IMR-90 (cell line): ENCODE measurements around the gene XDH. TPM values are rescaled to one million over a fixed set of nuclear protein-coding genes. Genes with fewer than 3 reads are reported as not detected.

Experiments
- ATAC-seq: fragments of 200-7000 bp; cut with Tn5 transposase; 2 replicates; pipeline ENCODE4 v1.9.1; 2020; ENCODE audit warnings: low read depth, mild to moderate bottlenecking, moderate library complexity
- BruUV-seq: library from RNA; stranded (reverse); fragments of 400-500 nt; replicated peaks from 2 replicates; lab custom pipeline; 2021; lab: Mats Ljungman, UMichigan
- CTCF ChIA-PET: fragments of 300-600 bp; formaldehyde crosslinking; extraction: SDS; loops from one replicate; lab custom pipeline; 2021; ENCODE audit warnings: antibody characterized with exemption; lab: Yijun Ruan, JAX
- POLR2A ChIA-PET: fragments of 300-600 bp; sonication (Branson Sonifier 250); formaldehyde crosslinking; loops from one replicate; lab custom pipeline; 2022; ENCODE audit warnings: antibody characterized with exemption; ENCODE audit not compliant: unreplicated experiment; lab: Charles Lee
- DNase-seq: peaks from one replicate; pipeline ENCODE4 v3.0.0; 2013
- H2AFZ ChIP-seq: replicated peaks from 2 replicates; pipeline ENCODE3; 2013; ENCODE audit warnings: low read length, mild to moderate bottlenecking; ENCODE audit not compliant: poor library complexity
- H2AK5ac ChIP-seq: 2 replicates; pipeline ENCODE4 v1.6.1; 2013; ENCODE audit warnings: low read depth, low read length, inconsistent platforms
- H2AK9ac ChIP-seq: replicated peaks from 2 replicates; pipeline ENCODE3; 2013; ENCODE audit warnings: mild to moderate bottlenecking, low read depth, low read length, moderate library complexity; ENCODE audit not compliant: poor library complexity
- H2BK120ac ChIP-seq: 2 replicates; pipeline ENCODE4 v1.6.1; 2013; ENCODE audit warnings: low read depth, low read length, inconsistent platforms
- H2BK15ac ChIP-seq: 3 replicates; pipeline ENCODE4 v1.6.1; 2013; ENCODE audit warnings: low read depth, low read length, inconsistent platforms
- H2BK20ac ChIP-seq: 2 replicates; pipeline ENCODE4 v1.6.1; 2013; ENCODE audit warnings: low read depth, mild to moderate bottlenecking, inconsistent platforms, low read length, moderate library complexity
- H2BK5ac ChIP-seq: 2 replicates; pipeline ENCODE4 v1.6.1; 2013; ENCODE audit warnings: mild to moderate bottlenecking, low read depth, low read length, inconsistent platforms; ENCODE audit not compliant: poor library complexity, severe bottlenecking
- H3K14ac ChIP-seq: replicated peaks from 2 replicates; pipeline ENCODE4 v1.6.1; 2013; ENCODE audit warnings: low read depth, low read length, inconsistent platforms
- H3K18ac ChIP-seq: 2 replicates; pipeline ENCODE4 v1.6.1; 2013; ENCODE audit warnings: low read depth, low read length, control low read depth
- H3K23ac ChIP-seq: 2 replicates; pipeline ENCODE4 v1.6.1; 2013; ENCODE audit warnings: low read depth, low read length, inconsistent platforms
- H3K27ac ChIP-seq: 2 replicates; pipeline ENCODE4 v1.5.1; 2013; ENCODE audit warnings: mild to moderate bottlenecking, control low read depth, low read length; ENCODE audit not compliant: insufficient read depth
- H3K27me3 ChIP-seq: 2 replicates; pipeline ENCODE4 v1.6.1; 2013; ENCODE audit warnings: low read length; ENCODE audit not compliant: control insufficient read depth, insufficient read depth
- H3K36me3 ChIP-seq: 2 replicates; pipeline ENCODE4 v1.6.1; 2013; ENCODE audit warnings: low read length, mixed read lengths; ENCODE audit not compliant: control insufficient read depth, insufficient read depth
- H3K4ac ChIP-seq: 2 replicates; pipeline ENCODE4 v1.6.1; 2013; ENCODE audit warnings: low read depth, low read length, inconsistent platforms
- H3K4me1 ChIP-seq: 2 replicates; pipeline ENCODE4 v1.6.1; 2013; ENCODE audit warnings: low read length, mixed read lengths; ENCODE audit not compliant: control insufficient read depth, insufficient read depth
- H3K4me2 ChIP-seq: 2 replicates; pipeline ENCODE4 v1.6.1; 2013; ENCODE audit warnings: low read depth, mild to moderate bottlenecking, control low read depth, low read length, moderate library complexity
- H3K4me3 ChIP-seq: 2 replicates; pipeline ENCODE4 v1.5.1; 2013; ENCODE audit warnings: low read depth, mild to moderate bottlenecking, control low read depth, low read length, moderate library complexity; ENCODE audit not compliant: insufficient read depth
- H3K56ac ChIP-seq: 2 replicates; pipeline ENCODE4 v1.6.1; 2013; ENCODE audit warnings: low read length, inconsistent platforms; ENCODE audit not compliant: insufficient read depth; ENCODE audit errors: extremely low read depth
- H3K79me1 ChIP-seq, 2 experiments: 2 replicates each; pipeline ENCODE4 v1.6.1; 2013; ENCODE audit warnings: low read length in 2 of 2, inconsistent platforms in 1 of 2, low read depth in 1 of 2
- H3K9ac ChIP-seq: 2 replicates; pipeline ENCODE4 v1.6.1; 2013; ENCODE audit warnings: low read depth, low read length, control low read depth
- H3K9me1 ChIP-seq: 2 replicates; pipeline ENCODE4 v1.6.1; 2013; ENCODE audit warnings: low read length, inconsistent platforms; ENCODE audit not compliant: insufficient read depth
- H3K9me3 ChIP-seq: 2 replicates; pipeline ENCODE4 v1.6.1; 2013; ENCODE audit warnings: low read length; ENCODE audit not compliant: control insufficient read depth, insufficient read depth
- H4K20me1 ChIP-seq: 2 replicates; pipeline ENCODE4 v1.6.1; 2013; ENCODE audit warnings: low read length, inconsistent platforms; ENCODE audit not compliant: insufficient read depth
- H4K5ac ChIP-seq: 2 replicates; pipeline ENCODE4 v1.6.1; 2013; ENCODE audit warnings: mild to moderate bottlenecking, low read depth, low read length, control low read depth
- H4K8ac ChIP-seq, 2 experiments: 2 replicates each; pipeline ENCODE4 v1.6.1; 2013; ENCODE audit warnings: low read depth in 2 of 2, low read length in 2 of 2, control low read depth in 1 of 2, inconsistent platforms in 1 of 2
- H4K91ac ChIP-seq: 2 replicates; pipeline ENCODE4 v1.6.1; 2013; ENCODE audit warnings: low read depth, low read length, inconsistent platforms; ENCODE audit not compliant: insufficient read depth
- BHLHE40 ChIP-seq: fragments of 150-350 bp; IDR thresholded peaks from 2 replicates; pipeline ENCODE4 v1.6.1; 2016; ENCODE audit warnings: mild to moderate bottlenecking, low read depth, low read length
- CEBPB ChIP-seq: IDR thresholded peaks from 2 replicates; pipeline ENCODE4 v1.6.1; 2012; ENCODE audit warnings: low read depth, low read length, improper control_type of control experiment
- CHD1 ChIP-seq: IDR thresholded peaks from 2 replicates; pipeline ENCODE4 v1.6.1; 2012; ENCODE audit warnings: low read depth, low read length, improper control_type of control experiment
- CTCF ChIP-seq: conservative IDR thresholded peaks from 2 replicates; pipeline ENCODE4 v1.5.1; 2012; ENCODE audit warnings: mild to moderate bottlenecking, low read depth, low read length, improper control_type of control experiment
- FOS ChIP-seq: fragments of 150-350 bp; IDR thresholded peaks from 2 replicates; pipeline ENCODE4 v1.6.1; 2016; ENCODE audit warnings: low read depth, low read length
- MAFK ChIP-seq: IDR thresholded peaks from 2 replicates; pipeline ENCODE4 v1.6.1; 2012; ENCODE audit warnings: low read depth, low read length, improper control_type of control experiment
- MAZ ChIP-seq: IDR thresholded peaks from 2 replicates; pipeline ENCODE4 v1.6.1; 2012; ENCODE audit warnings: low read depth, mild to moderate bottlenecking, low read length, improper control_type of control experiment, moderate library complexity, borderline replicate concordance
- MXI1 ChIP-seq: IDR thresholded peaks from 2 replicates; pipeline ENCODE4 v1.6.1; 2012; ENCODE audit warnings: low read depth, mild to moderate bottlenecking, low read length, moderate library complexity, borderline replicate concordance
- NFE2L2 ChIP-seq: fragments of 150-350 bp; IDR thresholded peaks from 2 replicates; pipeline ENCODE4 v1.6.1; 2016; ENCODE audit warnings: low read depth, mild to moderate bottlenecking, low read length
- POLR2A ChIP-seq: IDR thresholded peaks from 2 replicates; pipeline ENCODE4 v1.6.1; 2012; ENCODE audit warnings: mild to moderate bottlenecking, low read depth, low read length
- RAD21 ChIP-seq: IDR thresholded peaks from 2 replicates; pipeline ENCODE4 v1.6.1; 2012; ENCODE audit warnings: low read length, improper control_type of control experiment
- RCOR1 ChIP-seq: IDR thresholded peaks from 2 replicates; pipeline ENCODE4 v1.6.1; 2012; ENCODE audit warnings: mild to moderate bottlenecking, low read length, improper control_type of control experiment; ENCODE audit not compliant: insufficient replicate concordance
- RFX5 ChIP-seq: IDR thresholded peaks from 2 replicates; pipeline ENCODE4 v1.8.0; 2012; ENCODE audit warnings: low read depth, mild to moderate bottlenecking, low read length, moderate library complexity
- SMC3 ChIP-seq: fragments of 150-350 bp; IDR thresholded peaks from 2 replicates; pipeline ENCODE4 v1.6.1; 2016; ENCODE audit warnings: low read depth, mild to moderate bottlenecking, antibody characterized with exemption, low read length, moderate library complexity
- WGBS, 2 experiments: methylation state at CpG; one replicate each; pipeline versions ENCODE4 v1.1.5 to v1.1.7; 2013; ENCODE audit warnings: missing lambda C conversion rate in 2 of 2; ENCODE audit not compliant: insufficient read length in 1 of 2; ENCODE audit errors: extremely low coverage in 2 of 2; 5-methylcytosine and 5-hydroxymethylcytosine counted together
- dilution Hi-C: fragments of 300-500 bp; cut with HindIII; formaldehyde crosslinking; loops from one replicate; pipeline ENCODE4 v1.14.3; 2018; ENCODE audit warnings: low sequenced_read_pairs; ENCODE audit not compliant: unreplicated experiment
- in situ Hi-C: fragments of 300-500 bp; cut with MboI; formaldehyde crosslinking; loops from 3 replicates; pipeline ENCODE4 v1.14.3; 2019; ENCODE audit warnings: low sequenced_read_pairs, inconsistent platforms, mixed read lengths
- intact Hi-C: fragments of 100-400 bp; cut with micrococcal nuclease; formaldehyde crosslinking; loops from 2 replicates; pipeline ENCODE4 v1.10.0; 2022
- polyA plus RNA-seq, 3 experiments: library from polyadenylated mRNA; depleted of rRNA; stranded (reverse); fragments of >200 nt; gene quantifications; 2 replicates each; pipeline ENCODE4 v1.2.3, GENCODE V29; 2012; ENCODE audit warnings: low replicate concordance in 1 of 3
- total RNA-seq: library from RNA; depleted of rRNA; stranded (reverse); fragments of >200 nt; gene quantifications from 2 replicates; pipeline ENCODE4 v1.2.3, GENCODE V29; 2012
- TF ChIP-seq, protein P1 (sequence below): fragments of 150-350 bp; IDR thresholded peaks from 2 replicates; pipeline ENCODE4 v1.6.1; 2017; ENCODE audit warnings: mild to moderate bottlenecking, antibody characterized with exemption, low read length, low read depth

The XDH gene
- total and polyA plus RNA-seq, 2 of the 4 experiments (the other 2 are of a cell fraction) = 0.46 to 1.1 TPM

DNA sequence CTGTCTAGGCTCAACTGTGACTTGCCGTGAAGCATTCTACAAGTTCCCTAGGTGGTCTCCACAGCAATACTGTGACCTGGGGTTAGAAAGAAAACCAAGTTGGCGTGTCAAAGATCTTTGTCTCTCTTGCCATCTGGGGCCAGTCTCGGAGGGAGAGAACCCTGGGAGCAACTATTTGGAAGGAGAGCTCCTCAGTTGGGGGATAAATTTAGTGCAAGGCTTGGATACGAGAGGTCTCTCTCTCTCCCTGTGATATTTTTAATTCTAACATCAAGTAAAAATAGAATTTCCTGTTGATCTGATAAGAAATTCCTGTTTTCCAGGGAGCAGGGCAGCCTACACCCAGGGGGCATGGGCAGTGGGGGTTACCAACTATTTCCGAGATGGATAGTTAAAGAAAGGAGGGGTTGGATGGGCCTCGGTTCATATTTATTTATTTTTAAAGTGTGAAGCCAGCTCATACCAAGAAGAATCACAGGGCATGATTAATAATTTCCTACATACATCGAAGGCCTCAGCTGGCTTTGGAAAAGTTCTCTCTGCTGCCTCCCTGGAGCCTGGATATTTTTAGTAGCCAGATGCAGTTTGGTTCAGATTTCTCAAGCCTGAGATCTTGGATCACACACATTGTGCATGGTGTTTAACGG is 117.8 kb downstream of the XDH start:
- Histone ChIP-seq H2AK5ac (0 out of 2 replicates have a peak overlapping the region, but pooled peaks have one; percentile 0), H2BK20ac (peak overlapping the region; percentile 32; the same call in 1 of the 2 replicates), H3K36me3 (no peaks in the 10 kb centered on the region), H4K5ac (no peak overlapping the region), H3K4ac (peak overlapping the region; percentile 5; the same call in 1 of the 2 replicates), H3K4me1 (peaks cover 18% of the 10 kb centered on the region), H3K23ac (peak overlapping the region; percentile 1; the same call in 1 of the 2 replicates), H3K9me3 (no peaks in the 10 kb centered on the region), H2AFZ (peak overlapping the region; percentile 12), H3K14ac (0 out of 2 replicates have a peak overlapping the region, but pooled peaks have one; percentile 27), H2BK120ac (peak overlapping the region; percentile 9), H4K20me1 (no peaks in the 10 kb centered on the region), H3K9ac (no peak overlapping the region), H4K91ac (0 out of 2 replicates have a peak overlapping the region, but pooled peaks have one; percentile 4), H2AK9ac (no peak overlapping the region), H3K18ac (peak overlapping the region; percentile 1; the same call in 1 of the 2 replicates), H3K56ac (no peak overlapping the region), H2BK15ac (no peak overlapping the region), H3K27ac (no peak overlapping the region), H3K4me2 (peak overlapping the region; percentile 33; the same call in 1 of the 2 replicates), H4K8ac (peak overlapping the region in 1 of 2 experiments; percentile 1; a peak in 1 of 4 replicates), H3K79me1 (no peaks in the 10 kb centered on the region), H3K4me3 (no peak overlapping the region), H2BK5ac (no peak overlapping the region), H3K27me3 (no peaks in the 10 kb centered on the region), H3K9me1 (0 out of 2 replicates have a peak, but pooled peaks cover 2% of the 10 kb centered on the region)
- DNase-seq (peak; percentile 48), ATAC-seq (peak; percentile 41)
- intact Hi-C loops (no loop called here), dilution Hi-C loops (no loop called here), in situ Hi-C loops (no loop called here)
- no TSS peak for BruUV-seq
- ChIA-PET CTCF (interaction anchor here (0.5 to 1.0 kb wide), 5 partner anchors 13 to 904 kb away, joined by 3 read pairs; partner anchors contain the start of gene EHD3), POLR2A (interaction anchor here (1.1 kb wide), 1 partner anchor 9 kb away, joined by 3 read pairs; no protein-coding TSS in a partner anchor)
- WGBS, 2 experiments = 40% methylated on average over 2 of the region's 8 CpGs; no CpG with 5 or more reads in 1 of the 2 experiments
- no peak for TF ChIP-seq CEBPB
- TF ChIP-seq MAZ = no peak
- TF ChIP-seq CTCF = no peak
- no peak for TF ChIP-seq RCOR1
- TF ChIP-seq SMC3 = no peak
- no peak for TF ChIP-seq BHLHE40
- TF ChIP-seq POLR2A = no peak
- TF ChIP-seq MAFK = no peak
- TF ChIP-seq NFE2L2 = no peak
- no peak for TF ChIP-seq RFX5
- no peak for TF ChIP-seq CHD1
- no peak for TF ChIP-seq RAD21
- TF ChIP-seq, protein P1, sequence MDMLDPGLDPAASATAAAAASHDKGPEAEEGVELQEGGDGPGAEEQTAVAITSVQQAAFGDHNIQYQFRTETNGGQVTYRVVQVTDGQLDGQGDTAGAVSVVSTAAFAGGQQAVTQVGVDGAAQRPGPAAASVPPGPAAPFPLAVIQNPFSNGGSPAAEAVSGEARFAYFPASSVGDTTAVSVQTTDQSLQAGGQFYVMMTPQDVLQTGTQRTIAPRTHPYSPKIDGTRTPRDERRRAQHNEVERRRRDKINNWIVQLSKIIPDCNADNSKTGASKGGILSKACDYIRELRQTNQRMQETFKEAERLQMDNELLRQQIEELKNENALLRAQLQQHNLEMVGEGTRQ = no peak
- TF ChIP-seq MXI1 = no peak
- no peak for TF ChIP-seq FOS
